Measurements from ENCODE around the gene IZUMO1. TPM values are rescaled to one million over a fixed set of nuclear protein-coding genes. Genes with fewer than 3 reads are reported as not detected.

IZUMO1 gene
- total RNA-seq, 3 donors from 2014 or later, result 0.29 TPM; not detected in 2

- DNase-seq (ENCODE audit: low spot score in 2 of 2), result no peak
- Histone ChIP-seq H3K27ac (no peak overlapping the region), H3K9me3 (no peaks in the 10 kb centered on the region), H3K4me3 (no peak overlapping the region), H3K27me3 (no peaks in the 10 kb centered on the region), H3K36me3 (no peaks in the 10 kb centered on the region), H3K4me1 (no peaks in the 10 kb centered on the region)
- intact Hi-C loops (cut with DNase I; ENCODE audit: low total_unique reads), result loop anchor here (5.0 kb wide), 1 partner anchor 1228 kb away; no protein-coding TSS in a partner anchor
- no peak for TF ChIP-seq POLR2A (IDR thresholded peaks at IDR 0.05)
- TF ChIP-seq POLR2AphosphoS5 (IDR thresholded peaks at IDR 0.05), result no peak
- TF ChIP-seq, protein P1, sequence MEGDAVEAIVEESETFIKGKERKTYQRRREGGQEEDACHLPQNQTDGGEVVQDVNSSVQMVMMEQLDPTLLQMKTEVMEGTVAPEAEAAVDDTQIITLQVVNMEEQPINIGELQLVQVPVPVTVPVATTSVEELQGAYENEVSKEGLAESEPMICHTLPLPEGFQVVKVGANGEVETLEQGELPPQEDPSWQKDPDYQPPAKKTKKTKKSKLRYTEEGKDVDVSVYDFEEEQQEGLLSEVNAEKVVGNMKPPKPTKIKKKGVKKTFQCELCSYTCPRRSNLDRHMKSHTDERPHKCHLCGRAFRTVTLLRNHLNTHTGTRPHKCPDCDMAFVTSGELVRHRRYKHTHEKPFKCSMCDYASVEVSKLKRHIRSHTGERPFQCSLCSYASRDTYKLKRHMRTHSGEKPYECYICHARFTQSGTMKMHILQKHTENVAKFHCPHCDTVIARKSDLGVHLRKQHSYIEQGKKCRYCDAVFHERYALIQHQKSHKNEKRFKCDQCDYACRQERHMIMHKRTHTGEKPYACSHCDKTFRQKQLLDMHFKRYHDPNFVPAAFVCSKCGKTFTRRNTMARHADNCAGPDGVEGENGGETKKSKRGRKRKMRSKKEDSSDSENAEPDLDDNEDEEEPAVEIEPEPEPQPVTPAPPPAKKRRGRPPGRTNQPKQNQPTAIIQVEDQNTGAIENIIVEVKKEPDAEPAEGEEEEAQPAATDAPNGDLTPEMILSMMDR (IDR thresholded peaks at IDR 0.05), result no peak
Observed at GRCh38 chr19:48755787-48756186, 9.1 kb upstream of the IZUMO1 start.

- no peaks in the 10 kb centered on the region for H3K9me3 ChIP-seq
- H3K27me3 ChIP-seq, result no peaks in the 10 kb centered on the region
- H3K27ac ChIP-seq, result no peak within 1 kb of the TSS
- H3K36me3 ChIP-seq, result no peaks in the 10 kb centered on the region
- TF ChIP-seq POLR2A (IDR thresholded peaks at IDR 0.05) (no peak), POLR2AphosphoS5 (IDR thresholded peaks at IDR 0.05) (no peak)
- TF ChIP-seq, protein P1 (IDR thresholded peaks at IDR 0.05), result no peak
- intact Hi-C loops (cut with DNase I; ENCODE audit: low total_unique reads), result loop anchor here (5.0 kb wide), 1 partner anchor 1228 kb away; no protein-coding TSS in a partner anchor
- H3K4me1 ChIP-seq, result no peaks in the 10 kb centered on the region
- no peak within 1 kb of the TSS for H3K4me3 ChIP-seq
- no peak for DNase-seq (ENCODE audit: low spot score in 2 of 2)
Observed at GRCh38 chr19:48755084-48755641, 8.5 kb upstream of the IZUMO1 start, which contains the start of gene FGF21. Gene FGF21, plus strand, starts transcription at chr19:48755524. Its CDS starts 713 bp downstream, at chr19:48756237.

DNA sequence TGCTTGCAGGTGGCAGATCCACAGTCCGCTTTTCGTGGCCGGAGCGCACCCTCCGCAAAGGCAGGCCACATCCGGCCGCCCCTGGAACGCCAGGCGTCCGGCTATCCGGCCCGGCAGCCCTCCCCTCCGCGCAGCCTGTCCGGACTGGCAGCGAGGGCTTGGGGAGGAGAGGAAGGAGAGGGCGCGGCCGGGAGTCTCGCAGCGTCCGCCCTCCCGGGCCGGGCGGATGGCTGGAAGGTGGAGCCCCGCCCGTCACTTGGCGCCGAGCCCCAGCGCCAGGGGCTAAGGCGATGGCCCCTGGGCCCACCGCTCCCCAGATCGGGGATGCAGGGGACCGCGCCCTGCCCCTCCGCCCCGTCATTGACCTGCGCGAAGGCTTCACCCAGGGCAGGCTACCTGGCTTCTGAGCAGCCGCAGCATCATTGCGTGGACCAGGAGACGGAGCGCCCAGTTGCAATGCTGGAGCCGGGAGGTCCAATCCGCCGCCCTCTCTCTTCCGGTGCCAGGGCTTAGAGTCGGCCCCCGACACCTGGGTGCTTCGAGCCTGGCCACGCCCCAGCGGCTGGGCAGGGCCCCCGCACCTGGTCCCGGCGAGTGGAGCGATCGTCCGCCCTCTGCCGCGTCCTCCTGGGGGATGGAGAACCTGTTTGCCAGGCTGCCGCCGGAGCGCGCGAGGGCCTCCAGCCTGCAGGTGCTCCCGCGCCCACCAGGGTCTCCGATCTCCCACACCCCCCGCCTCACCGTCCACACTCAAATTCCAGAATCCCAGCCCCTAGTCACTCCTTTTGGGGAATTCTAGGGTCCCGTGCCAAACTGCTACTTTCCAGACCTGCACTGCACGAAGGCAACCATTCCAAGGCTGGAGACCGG, 6.0 kb upstream of the IZUMO1 start, which contains the start of gene FUT1:
Gene FUT1, minus strand, starts transcription at position 146 of the 870 bp plus-strand sequence. CDS start 1,360 bp downstream, outside the sequence.
- DNase-seq (ENCODE audit: low spot score in 2 of 2), result peak; percentile 87 to 88
- H3K9me3 ChIP-seq, result no peaks in the 10 kb centered on the region
- peak within 1 kb of the TSS; percentile 56 to 74 for H3K27ac ChIP-seq
- no peaks in the 10 kb centered on the region for H3K27me3 ChIP-seq
- H3K36me3 ChIP-seq, result no peaks in the 10 kb centered on the region
- TF ChIP-seq POLR2AphosphoS5 (IDR thresholded peaks at IDR 0.05) (peak in 1 of 3 donors; percentile 21), POLR2A (IDR thresholded peaks at IDR 0.05) (no peak)
- TF ChIP-seq, protein P1 (IDR thresholded peaks at IDR 0.05), result peak in 2 of 3 donors; percentile 22 to 39
- intact Hi-C loops (cut with DNase I; ENCODE audit: low total_unique reads), result no loop called here
- H3K4me1 ChIP-seq, result no peaks in the 10 kb centered on the region
- H3K4me3 ChIP-seq, result peak within 1 kb of the TSS; percentile 39 to 67 (median 60)

GRCh38 chr19:48751845-48752495, 5.3 kb upstream of the IZUMO1 start:
- H3K4me3 ChIP-seq, result peak overlapping the region; percentile 39 to 67 (median 60)
- no peak for DNase-seq (ENCODE audit: low spot score in 2 of 2)
- H3K27me3 ChIP-seq, result no peaks in the 10 kb centered on the region
- H3K9me3 ChIP-seq, result no peaks in the 10 kb centered on the region
- no peaks in the 10 kb centered on the region for H3K36me3 ChIP-seq
- TF ChIP-seq POLR2AphosphoS5 (IDR thresholded peaks at IDR 0.05) (no peak), POLR2A (IDR thresholded peaks at IDR 0.05) (no peak)
- TF ChIP-seq, protein P1 (IDR thresholded peaks at IDR 0.05), result no peak
- H3K27ac ChIP-seq, result peak overlapping the region; percentile 56 to 74
- intact Hi-C loops (cut with DNase I; ENCODE audit: low total_unique reads), result no loop called here
- no peaks in the 10 kb centered on the region for H3K4me1 ChIP-seq

Measured in breast epithelium (tissue), 4 donors.